Aorta (tissue), 5 donors: Measurements from ENCODE around the gene CBLC. TPM values are rescaled to one million over a fixed set of nuclear protein-coding genes. Genes with fewer than 3 reads are reported as not detected.
A peak's percentile ranks its signal among the peaks of the same experiment; 100 is the strongest.
"Not testable (repeated sequence)": the region's sequence is repeated elsewhere in the genome, so short reads cannot be mapped to it uniquely, and the experiment has no call there.

ENCODE experiments used
- ATAC-seq: fragments of 200-7000 bp; cut with Tn5 transposase; one replicate; pipeline ENCODE4 v1.9.1; 2022; ENCODE audit warnings: moderate library complexity; ENCODE audit not compliant: low FRiP score
- DNase-seq, 2 donors: peaks; one replicate each; pipeline ENCODE4 v3.0.0-alpha.2; 2020
- H3K27ac ChIP-seq, 2 donors: one replicate each; pipeline ENCODE4 v1.5.1; 2013; ENCODE audit warnings: low read length in 2 of 2, mild to moderate bottlenecking in 2 of 2, moderate library complexity in 2 of 2, control low read depth in 1 of 2, inconsistent platforms in 1 of 2, low read depth in 1 of 2
- H3K27me3 ChIP-seq, 2 donors: one replicate each; pipeline ENCODE4 v1.6.1; 2013; ENCODE audit warnings: control low read depth in 1 of 2, low read length in 1 of 2, mild to moderate bottlenecking in 1 of 2, moderate library complexity in 1 of 2; ENCODE audit not compliant: insufficient read depth in 2 of 2, control insufficient read depth in 1 of 2
- H3K36me3 ChIP-seq, 2 donors: one replicate each; pipeline ENCODE4 v1.6.1; 2013; ENCODE audit warnings: control low read depth in 1 of 2, low read length in 1 of 2, mild to moderate bottlenecking in 1 of 2; ENCODE audit not compliant: insufficient read depth in 2 of 2, control insufficient read depth in 1 of 2
- H3K4me1 ChIP-seq, 2 donors: one replicate each; pipeline ENCODE4 v1.6.1; 2013; ENCODE audit warnings: low read length in 2 of 2, control low read depth in 1 of 2, mild to moderate bottlenecking in 1 of 2, moderate library complexity in 1 of 2; ENCODE audit not compliant: insufficient read depth in 2 of 2, control insufficient read depth in 1 of 2
- H3K4me3 ChIP-seq, 2 donors: one replicate each; pipeline ENCODE4 v1.5.1; 2013; ENCODE audit warnings: low read length in 2 of 2, control low read depth in 1 of 2, mild to moderate bottlenecking in 1 of 2
- H3K9me3 ChIP-seq: one replicate; pipeline ENCODE4 v1.6.1; 2013; ENCODE audit warnings: mild to moderate bottlenecking, low read length; ENCODE audit not compliant: control insufficient read depth
- WGBS, 2 donors: extraction: QIAGEN DNeasy Blood & Tissue Kit; methylation state at CpG; one replicate each; pipeline ENCODE4 v1.1.7; 2013; 5-methylcytosine and 5-hydroxymethylcytosine counted together
- intact Hi-C, 2 donors: fragments of 100-400 bp; cut with DNase I; formaldehyde crosslinking; loops; one replicate each; pipeline versions ENCODE4 v1.14.2 to v1.15.0; 2022
- polyA plus RNA-seq, 2 donors: library from polyadenylated mRNA; stranded (reverse); fragments of 200-250 nt; gene quantifications; one replicate each; pipeline ENCODE4 v1.2.3, GENCODE V29; 2013
- total RNA-seq, 2 donors: library from RNA; stranded (reverse); fragmentation: NEBNext Ultra II Directional; extraction: Animal tissue kit (Norgen Biotek cat#: 25700); gene quantifications; one replicate each; pipeline ENCODE4 v1.2.1, GENCODE V29; 2021
- donor health status: healthy with polysubstance abuse.
- donor health status: Bipolar disorder and iron deficiency.
- donor health status: DM: no; HTN: no; CAD: no.
- donor health status: DM: no; HTN: no; CAD: no.
- donor health status: DM: yes; HTN: yes; CAD: no.

Gene CBLC
- total and polyA plus RNA-seq, 4 donors: 13.3 TPM; not detected in 3

- Histone ChIP-seq H3K27ac (no peak overlapping the region), H3K4me1 (no peaks in the 10 kb centered on the region), H3K9me3 (no peaks in the 10 kb centered on the region), H3K4me3 (no peak overlapping the region), H3K27me3 (no peaks in the 10 kb centered on the region), H3K36me3 (no peaks in the 10 kb centered on the region)
- intact Hi-C loops: loop anchor here (1.0 to 2.0 kb wide), 3 partner anchors 46 to 81 kb away; no protein-coding TSS in a partner anchor
- DNase-seq: peak; percentile 95 to 96
- 14 to 16% methylated on average over 15 of the region's 15 CpGs for WGBS, 2 donors
- peak; percentile 94 for ATAC-seq
Observed at GRCh38 chr19:44770550-44771257, 7.0 kb upstream of the CBLC start.

- H3K27me3 ChIP-seq, ATAC-seq, H3K36me3 ChIP-seq, H3K9me3 ChIP-seq, H3K4me3 ChIP-seq, H3K27ac ChIP-seq, H3K4me1 ChIP-seq, DNase-seq, intact Hi-C loops: not testable (repeated sequence)
- 71 to 75% methylated on average over 18 of the region's 18 CpGs for WGBS, 2 donors
Observed at GRCh38 chr19:44772144-44772543, 5.5 kb upstream of the CBLC start.

- Histone ChIP-seq H3K4me3 (no peak overlapping the region), H3K36me3 (no peaks in the 10 kb centered on the region), H3K27me3 (peaks cover 0 to 2% of the 10 kb centered on the region in 2 donors), H3K4me1 (no peaks in the 10 kb centered on the region), H3K27ac (no peak overlapping the region), H3K9me3 (no peaks in the 10 kb centered on the region)
- ATAC-seq (no peak), DNase-seq (no peak)
- intact Hi-C loops: no loop called here
- 25 to 30% methylated on average over 3 of the region's 3 CpGs for WGBS, 2 donors
Observed at GRCh38 chr19:44772959-44773358, 4.7 kb upstream of the CBLC start.

GRCh38 chr19:44775676-44776240, 1.9 kb upstream of the CBLC start:
- peaks cover 0 to 2% of the 10 kb centered on the region in 2 donors for H3K27me3 ChIP-seq
- H3K4me3 ChIP-seq: no peak overlapping the region
- DNase-seq: no peak
- no peak overlapping the region for H3K27ac ChIP-seq
- WGBS, 2 donors: 80 to 82% methylated on average over 6 of the region's 6 CpGs
- ATAC-seq: no peak
- H3K4me1 ChIP-seq: no peaks in the 10 kb centered on the region
- no peaks in the 10 kb centered on the region for H3K36me3 ChIP-seq
- H3K9me3 ChIP-seq: no peaks in the 10 kb centered on the region
- intact Hi-C loops: no loop called here

GRCh38 chr19:44776402-44777096, 1.1 kb upstream of the CBLC start:
- 92 to 93% methylated on average over 23 of the region's 23 CpGs for WGBS, 2 donors
- Histone ChIP-seq H3K4me1 (no peaks in the 10 kb centered on the region), H3K27me3 (peaks cover 0 to 2% of the 10 kb centered on the region in 2 donors), H3K4me3 (no peak overlapping the region), H3K9me3 (no peaks in the 10 kb centered on the region), H3K27ac (no peak overlapping the region), H3K36me3 (no peaks in the 10 kb centered on the region)
- DNase-seq (no peak), ATAC-seq (no peak)
- intact Hi-C loops: no loop called here

GRCh38 chr19:44779150-44779549, 1.5 kb downstream of the CBLC start:
- H3K27ac ChIP-seq: no peak overlapping the region
- DNase-seq (no peak), ATAC-seq (no peak)
- no peaks in the 10 kb centered on the region for H3K36me3 ChIP-seq
- WGBS, 2 donors: 94 to 100% methylated on average over 2 of the region's 2 CpGs
- peaks cover 0 to 2% of the 10 kb centered on the region in 2 donors for H3K27me3 ChIP-seq
- H3K4me3 ChIP-seq: no peak overlapping the region
- no peaks in the 10 kb centered on the region for H3K9me3 ChIP-seq
- intact Hi-C loops: no loop called here
- no peaks in the 10 kb centered on the region for H3K4me1 ChIP-seq

- H3K4me3 ChIP-seq, H3K9me3 ChIP-seq, H3K4me1 ChIP-seq, H3K27ac ChIP-seq, H3K27me3 ChIP-seq, H3K36me3 ChIP-seq, ATAC-seq, DNase-seq: not testable (repeated sequence)
- intact Hi-C loops: loop anchor here (5.0 to 10.0 kb wide), 2 partner anchors 61 to 163 kb away; partner anchors contain the start of genes APOC2 (in 1 of the 2) and APOC4 (in 1 of the 2)
- WGBS, 2 donors: 95 to 97% methylated on average over 2 of the region's 2 CpGs
Observed at GRCh38 chr19:44781694-44782093, 4.0 kb downstream of the CBLC start.

GRCh38 chr19:44782729-44783128, 5.0 kb downstream of the CBLC start:
- H3K27me3 ChIP-seq: peaks cover 0 to 1% of the 10 kb centered on the region in 2 donors
- 84 to 94% methylated on average over 5 of the region's 5 CpGs for WGBS, 2 donors
- no peak overlapping the region for H3K4me3 ChIP-seq
- no peaks in the 10 kb centered on the region for H3K4me1 ChIP-seq
- no peak for DNase-seq
- no peak overlapping the region for H3K27ac ChIP-seq
- H3K36me3 ChIP-seq: no peaks in the 10 kb centered on the region
- intact Hi-C loops: loop anchor here (5.0 to 10.0 kb wide), 2 partner anchors 60 to 162 kb away; partner anchors contain the start of genes APOC2 (in 1 of the 2) and APOC4 (in 1 of the 2)
- ATAC-seq: no peak
- no peaks in the 10 kb centered on the region for H3K9me3 ChIP-seq
